ENCODE measurements around the gene ZBTB46. TPM values are rescaled to one million over a fixed set of nuclear protein-coding genes. Genes with fewer than 3 reads are reported as not detected.

ZBTB46 gene
- total RNA-seq, 2 experiments from 2014 or later: 0.67 to 1.3 TPM

- no peaks in the 10 kb centered on the region for H3K79me2 ChIP-seq (ENCODE audit: insufficient read depth, low read depth, low read length)
- H3K36me3 ChIP-seq (ENCODE audit: insufficient read depth, low read length): peaks cover 57% of the 10 kb centered on the region
- peaks cover 50% of the 10 kb centered on the region for H3K4me1 ChIP-seq (ENCODE audit: insufficient read depth, low read length, poor library complexity, severe bottlenecking)
- no peak for TF ChIP-seq EZH2phosphoT487 (IDR thresholded peaks at IDR 0.05; ENCODE audit: borderline replicate concordance, low read depth, low read length)
- TF ChIP-seq CTCF (conservative IDR thresholded peaks at IDR 0.05; ENCODE audit: low read length): no peak
- H3K27ac ChIP-seq (ENCODE audit: low read depth, low read length, poor library complexity, severe bottlenecking): peak overlapping the region; percentile 89
- no peak overlapping the region for H2AFZ ChIP-seq (ENCODE audit: low read length)
- H3K4me3 ChIP-seq (ENCODE audit: low read depth, low read length, poor library complexity, severe bottlenecking): peak overlapping the region; percentile 70
- H3K9me2 ChIP-seq (ENCODE audit: insufficient read depth, low read length): no peaks in the 10 kb centered on the region
- no TSS peak for BruUV-seq (replicated peaks)
- no peaks in the 10 kb centered on the region for H3K9me3 ChIP-seq (ENCODE audit: low read length)
- peak; percentile 37 for DNase-seq (ENCODE audit: low spot score)
- H4K20me1 ChIP-seq (ENCODE audit: insufficient read depth, low read length): no peaks in the 10 kb centered on the region
- H3K4me2 ChIP-seq (ENCODE audit: low read length): peak overlapping the region; percentile 92
- ChIA-PET POLR2A (interaction anchor here (1.3 kb wide), 1 partner anchor 31 kb away, joined by 5 read pairs; the partner anchor contains the start of genes ARFRP1 and ZGPAT), CTCF (ENCODE audit: unreplicated experiment) (no interaction called here)
- intact Hi-C loops (cut with micrococcal nuclease; ENCODE audit: unreplicated experiment): loop anchor here (1.0 to 2.0 kb wide), 2 partner anchors 10 to 109 kb away; no protein-coding TSS in a partner anchor
Observed at GRCh38 chr20:63737945-63738686, 92.9 kb downstream of the ZBTB46 start.

- CTCF ChIA-PET (ENCODE audit: unreplicated experiment): no interaction called here
- Histone ChIP-seq H3K4me2 (ENCODE audit: low read length) (peak overlapping the region; percentile 92), H3K9me3 (ENCODE audit: low read length) (no peaks in the 10 kb centered on the region), H3K79me2 (ENCODE audit: insufficient read depth, low read depth, low read length) (no peaks in the 10 kb centered on the region; the same call in none of the 2 replicates), H3K4me3 (ENCODE audit: low read depth, low read length, poor library complexity, severe bottlenecking) (peak overlapping the region; percentile 70), H4K20me1 (ENCODE audit: insufficient read depth, low read length) (no peaks in the 10 kb centered on the region), H3K27ac (ENCODE audit: low read depth, low read length, poor library complexity, severe bottlenecking) (peak overlapping the region; percentile 89), H3K4me1 (ENCODE audit: insufficient read depth, low read length, poor library complexity, severe bottlenecking) (peaks cover 55% of the 10 kb centered on the region), H2AFZ (ENCODE audit: low read length) (no peak overlapping the region), H3K9me2 (ENCODE audit: insufficient read depth, low read length) (no peaks in the 10 kb centered on the region), H3K36me3 (ENCODE audit: insufficient read depth, low read length) (peaks cover 58% of the 10 kb centered on the region)
- TF ChIP-seq EZH2phosphoT487 (IDR thresholded peaks at IDR 0.05; ENCODE audit: borderline replicate concordance, low read depth, low read length): no peak
- TF ChIP-seq CTCF (conservative IDR thresholded peaks at IDR 0.05; ENCODE audit: low read length): no peak
- no peak for DNase-seq (ENCODE audit: low spot score)
- intact Hi-C loops (cut with micrococcal nuclease; ENCODE audit: unreplicated experiment): loop anchor here (1.0 to 2.0 kb wide), 2 partner anchors 9 to 109 kb away; no protein-coding TSS in a partner anchor
- no TSS peak for BruUV-seq (replicated peaks)
- POLR2A ChIA-PET: interaction anchor here (1.2 to 1.7 kb wide), 2 partner anchors 9 to 30 kb away, joined by 5 to 13 read pairs; partner anchors contain the start of genes ARFRP1 and ZGPAT
Observed at GRCh38 chr20:63737695-63737944, 93.4 kb downstream of the ZBTB46 start.

Measured in OCI-LY7 (cell line).